ENCODE measurements around the gene CHST8.

CHST8 gene

DNA sequence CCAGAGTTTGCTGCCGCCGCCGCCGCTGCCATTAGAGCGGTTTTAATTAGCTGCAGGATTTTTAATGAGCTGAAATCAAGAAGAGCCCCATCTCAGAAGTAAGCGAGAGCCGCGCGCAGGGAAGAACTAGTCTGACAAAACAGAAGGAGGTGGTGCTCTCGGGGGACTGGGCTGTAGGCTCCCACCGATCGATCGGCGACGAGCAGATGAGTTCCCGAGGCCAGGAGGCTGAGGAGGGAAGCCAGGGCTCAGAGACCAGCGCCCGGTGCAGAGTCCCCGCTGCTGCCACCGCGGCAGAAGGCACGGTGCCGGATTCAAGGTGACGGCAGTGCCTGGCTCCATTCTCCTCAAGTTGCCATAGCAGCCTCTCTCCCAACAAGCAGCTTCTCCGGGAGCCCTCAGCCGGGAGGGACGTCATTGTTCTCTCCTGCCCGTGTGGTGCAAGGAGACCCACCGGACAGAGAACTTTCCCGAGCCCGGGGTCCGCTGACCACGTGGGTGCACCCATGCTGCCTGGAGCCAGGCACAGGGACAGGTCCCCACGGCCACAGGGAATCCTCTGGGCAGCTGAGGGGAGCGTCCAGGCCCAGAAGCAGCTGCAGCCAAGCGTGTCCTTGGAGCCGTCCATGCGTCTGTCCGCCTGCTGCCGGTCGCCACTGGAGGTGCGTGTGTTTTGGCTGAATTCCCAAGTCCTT lies 62.9 kb downstream of the CHST8 start:
- H3K4me3 ChIP-seq: no peak overlapping the region
- no peaks in the 10 kb centered on the region for H3K9me3 ChIP-seq (ENCODE audit: low read depth, low read length)
- H3K27ac ChIP-seq: no peak overlapping the region
- no peak overlapping the region for H3K9ac ChIP-seq (ENCODE audit: insufficient read length)
- DNase-seq (ENCODE audit: low read depth, low spot score): no peak
- H3K36me3 ChIP-seq (ENCODE audit: insufficient read depth, low read length): no peaks in the 10 kb centered on the region
- TF ChIP-seq FOXP2 (optimal IDR thresholded peaks at IDR 0.05; ENCODE audit: control extremely low read depth, extremely low read length, insufficient read depth): no peak
- TF ChIP-seq POLR2AphosphoS5 (IDR thresholded peaks at IDR 0.05; ENCODE audit: borderline replicate concordance, low read depth, low read length): no peak
- no peak for TF ChIP-seq EZH2 (IDR thresholded peaks at IDR 0.05)

DNA sequence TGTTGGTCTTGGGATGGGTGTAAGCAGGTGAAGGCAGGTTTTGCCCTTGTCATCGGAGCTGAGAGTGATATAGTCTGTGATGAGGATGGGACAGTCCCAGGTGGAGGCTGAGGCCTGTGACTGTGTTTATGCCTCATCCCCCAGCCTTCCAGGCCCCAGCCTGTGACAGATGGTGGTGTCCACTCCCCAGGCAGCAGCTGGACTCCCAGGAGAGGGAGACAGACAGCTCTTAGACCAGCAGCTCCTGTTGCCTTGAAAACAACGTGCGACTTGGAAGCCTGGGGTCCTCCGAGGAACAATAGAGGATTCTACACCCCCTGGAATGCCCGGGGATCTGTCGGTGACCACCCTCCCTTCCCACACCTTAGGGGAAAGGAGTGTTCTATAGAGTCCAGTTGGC lies 63.8 kb downstream of the CHST8 start:
- TF ChIP-seq POLR2AphosphoS5 (IDR thresholded peaks at IDR 0.05; ENCODE audit: borderline replicate concordance, low read depth, low read length) (no peak), EZH2 (IDR thresholded peaks at IDR 0.05) (no peak), FOXP2 (optimal IDR thresholded peaks at IDR 0.05; ENCODE audit: control extremely low read depth, extremely low read length, insufficient read depth) (no peak)
- Histone ChIP-seq H3K9me3 (ENCODE audit: low read depth, low read length) (no peaks in the 10 kb centered on the region), H3K36me3 (ENCODE audit: insufficient read depth, low read length) (no peaks in the 10 kb centered on the region), H3K9ac (ENCODE audit: insufficient read length) (no peak overlapping the region), H3K27ac (no peak overlapping the region), H3K4me3 (no peak overlapping the region)
- DNase-seq (ENCODE audit: low read depth, low spot score): no peak

DNA sequence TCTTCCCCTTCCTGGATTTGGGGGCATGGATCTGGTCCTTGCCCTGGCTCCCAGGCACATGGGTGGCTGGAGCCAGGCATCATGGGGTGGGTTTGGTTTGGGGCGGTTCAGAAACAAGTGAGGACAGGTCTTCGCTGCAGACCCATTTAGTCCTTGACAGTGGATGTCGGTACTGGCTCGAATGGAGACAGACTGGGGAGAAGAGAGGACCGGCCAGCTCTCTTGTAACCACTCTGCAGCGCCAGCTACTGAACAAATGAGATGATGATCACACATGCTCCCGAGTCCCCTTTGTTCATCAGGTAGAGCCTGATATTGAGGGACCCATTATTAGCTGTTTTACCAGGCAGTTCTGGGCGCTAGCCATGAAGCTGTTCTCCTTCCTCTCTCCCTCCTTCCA lies 64.5 kb downstream of the CHST8 start:
- no peak for DNase-seq (ENCODE audit: low read depth, low spot score)
- Histone ChIP-seq H3K36me3 (ENCODE audit: insufficient read depth, low read length) (no peaks in the 10 kb centered on the region), H3K27ac (no peak overlapping the region), H3K9ac (ENCODE audit: insufficient read length) (no peak overlapping the region), H3K4me3 (no peak overlapping the region), H3K9me3 (ENCODE audit: low read depth, low read length) (no peaks in the 10 kb centered on the region)
- TF ChIP-seq EZH2 (IDR thresholded peaks at IDR 0.05) (no peak), POLR2AphosphoS5 (IDR thresholded peaks at IDR 0.05; ENCODE audit: borderline replicate concordance, low read depth, low read length) (no peak), FOXP2 (optimal IDR thresholded peaks at IDR 0.05; ENCODE audit: control extremely low read depth, extremely low read length, insufficient read depth) (no peak)

DNA sequence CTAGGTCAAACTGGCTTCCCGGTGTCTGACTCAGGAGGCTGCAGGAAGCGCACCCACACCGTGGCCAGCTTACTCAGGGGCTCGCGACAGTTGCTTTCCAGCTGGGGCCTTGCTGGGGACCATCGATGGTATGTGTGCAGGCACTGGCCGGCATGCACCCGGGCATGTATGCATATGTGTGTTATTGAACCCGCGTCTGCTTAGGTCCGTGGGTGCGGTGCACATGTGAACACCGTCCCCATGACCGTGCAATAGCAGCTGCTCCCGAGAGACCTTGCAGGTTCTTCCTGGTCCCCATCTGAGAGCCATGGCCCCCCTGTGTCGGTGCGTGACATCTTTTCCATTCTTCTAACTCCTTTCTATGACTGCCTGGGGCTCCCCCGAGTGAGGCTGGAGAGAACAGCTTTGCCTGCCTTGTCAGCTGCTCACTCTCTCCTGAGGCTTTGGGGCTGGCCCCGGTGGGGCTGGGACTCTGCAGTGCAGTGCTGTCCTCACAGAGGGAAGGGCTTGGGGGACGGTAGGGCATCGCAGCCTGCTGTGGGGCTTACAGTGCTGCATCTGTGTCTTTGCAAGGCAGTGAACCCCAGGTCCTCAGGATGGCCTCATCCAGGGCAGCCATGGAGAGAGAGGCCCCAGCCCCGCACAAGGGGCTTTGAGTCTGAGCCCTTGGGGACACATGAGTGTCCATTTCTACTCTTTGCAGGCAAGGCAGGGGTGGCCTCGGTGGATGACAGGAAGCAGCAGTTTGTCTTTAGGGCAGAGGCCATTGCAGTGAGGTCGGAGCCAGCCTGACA lies 65.1 kb downstream of the CHST8 start:
- Histone ChIP-seq H3K27ac (no peak overlapping the region), H3K4me3 (no peak overlapping the region), H3K9me3 (ENCODE audit: low read depth, low read length) (no peaks in the 10 kb centered on the region), H3K9ac (ENCODE audit: insufficient read length) (no peak overlapping the region), H3K36me3 (ENCODE audit: insufficient read depth, low read length) (no peaks in the 10 kb centered on the region)
- DNase-seq (ENCODE audit: low read depth, low spot score): no peak
- TF ChIP-seq POLR2AphosphoS5 (IDR thresholded peaks at IDR 0.05; ENCODE audit: borderline replicate concordance, low read depth, low read length) (no peak), EZH2 (IDR thresholded peaks at IDR 0.05) (no peak), FOXP2 (optimal IDR thresholded peaks at IDR 0.05; ENCODE audit: control extremely low read depth, extremely low read length, insufficient read depth) (no peak)

DNA sequence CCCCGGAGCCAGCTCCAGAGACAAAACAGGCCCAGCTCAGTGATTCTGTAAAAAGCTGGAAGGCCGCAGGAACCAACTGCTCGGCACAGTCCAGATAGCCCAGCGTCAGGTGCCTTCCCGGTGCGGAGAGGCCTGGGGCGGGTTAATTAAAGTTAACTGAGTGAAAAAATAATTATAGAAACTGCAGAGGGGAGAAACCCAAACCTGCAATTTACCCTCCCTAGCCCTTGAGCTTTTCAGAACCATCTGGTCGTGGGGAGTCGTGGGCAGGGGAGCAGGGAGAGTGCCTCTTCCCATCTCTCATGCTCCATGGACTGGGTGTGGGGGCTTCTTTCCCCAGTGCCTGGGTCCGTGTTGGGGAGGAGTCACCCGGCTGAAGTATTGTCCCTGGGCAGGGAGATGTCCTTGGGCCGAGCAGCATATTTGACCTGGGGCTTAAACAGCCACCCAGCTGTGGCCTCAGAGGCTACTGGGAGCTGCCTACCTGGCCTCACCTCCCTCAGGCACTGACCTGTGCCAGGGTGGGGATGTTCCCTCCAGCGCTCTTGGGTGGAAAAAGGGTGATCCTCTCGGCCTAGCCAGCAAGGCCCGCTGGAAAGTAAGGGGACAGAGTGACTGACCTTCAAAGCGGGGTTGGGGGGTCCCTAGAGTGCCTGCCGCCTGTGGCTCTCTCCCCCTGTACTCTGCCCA lies 65.9 kb downstream of the CHST8 start:
- Histone ChIP-seq H3K27ac (no peak overlapping the region), H3K4me3 (no peak overlapping the region), H3K9ac (ENCODE audit: insufficient read length) (no peak overlapping the region), H3K9me3 (ENCODE audit: low read depth, low read length) (no peaks in the 10 kb centered on the region), H3K36me3 (ENCODE audit: insufficient read depth, low read length) (no peaks in the 10 kb centered on the region)
- no peak for TF ChIP-seq EZH2 (IDR thresholded peaks at IDR 0.05)
- TF ChIP-seq POLR2AphosphoS5 (IDR thresholded peaks at IDR 0.05; ENCODE audit: borderline replicate concordance, low read depth, low read length): no peak
- TF ChIP-seq FOXP2 (optimal IDR thresholded peaks at IDR 0.05; ENCODE audit: control extremely low read depth, extremely low read length, insufficient read depth): no peak
- DNase-seq (ENCODE audit: low read depth, low spot score): no peak

DNA sequence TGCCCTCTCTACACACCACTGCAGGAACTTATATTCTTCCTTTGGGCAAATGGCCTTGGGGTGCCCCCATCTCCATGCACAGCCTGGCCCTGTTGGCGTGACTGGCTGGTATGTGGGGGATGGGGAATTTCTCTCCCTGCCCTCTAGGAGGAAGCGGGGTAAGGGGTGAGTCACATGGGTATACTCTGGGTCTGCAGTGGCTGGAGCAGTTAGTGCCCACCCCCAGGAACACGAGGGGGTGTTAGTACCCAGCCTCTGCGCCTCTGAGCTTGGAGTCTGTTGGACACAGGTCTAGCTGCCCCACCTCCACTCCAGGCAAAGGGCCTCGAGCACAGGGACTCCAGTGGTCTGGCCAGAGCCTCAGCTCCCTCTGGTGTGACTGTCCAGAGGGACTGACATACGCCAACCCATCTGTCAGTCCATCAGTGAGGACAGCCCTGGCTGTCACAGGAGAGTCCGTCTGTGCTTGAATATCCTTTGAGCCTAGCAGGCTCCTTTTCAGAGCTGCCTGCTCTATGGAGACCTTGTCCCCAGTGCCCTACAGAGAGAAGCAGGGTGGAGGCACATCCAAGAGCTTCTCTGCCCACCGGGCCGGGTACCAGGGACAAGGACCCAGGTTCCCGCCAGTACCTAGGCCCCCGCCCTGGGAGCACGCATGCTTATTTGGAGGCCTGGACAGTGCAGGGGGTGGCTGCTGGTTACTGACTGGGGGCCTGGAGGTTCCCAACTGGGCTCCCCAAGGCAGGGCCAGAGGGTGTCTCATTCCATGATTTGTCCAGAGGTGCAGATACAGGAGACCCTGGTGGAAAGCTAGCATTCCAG lies 66.6 kb downstream of the CHST8 start:
- Histone ChIP-seq H3K9me3 (ENCODE audit: low read depth, low read length) (no peaks in the 10 kb centered on the region), H3K27ac (no peak overlapping the region), H3K4me3 (no peak overlapping the region), H3K9ac (ENCODE audit: insufficient read length) (no peak overlapping the region), H3K36me3 (ENCODE audit: insufficient read depth, low read length) (no peaks in the 10 kb centered on the region)
- TF ChIP-seq POLR2AphosphoS5 (IDR thresholded peaks at IDR 0.05; ENCODE audit: borderline replicate concordance, low read depth, low read length): no peak
- TF ChIP-seq FOXP2 (optimal IDR thresholded peaks at IDR 0.05; ENCODE audit: control extremely low read depth, extremely low read length, insufficient read depth): no peak
- no peak for TF ChIP-seq EZH2 (IDR thresholded peaks at IDR 0.05)
- no peak for DNase-seq (ENCODE audit: low read depth, low spot score)

DNA sequence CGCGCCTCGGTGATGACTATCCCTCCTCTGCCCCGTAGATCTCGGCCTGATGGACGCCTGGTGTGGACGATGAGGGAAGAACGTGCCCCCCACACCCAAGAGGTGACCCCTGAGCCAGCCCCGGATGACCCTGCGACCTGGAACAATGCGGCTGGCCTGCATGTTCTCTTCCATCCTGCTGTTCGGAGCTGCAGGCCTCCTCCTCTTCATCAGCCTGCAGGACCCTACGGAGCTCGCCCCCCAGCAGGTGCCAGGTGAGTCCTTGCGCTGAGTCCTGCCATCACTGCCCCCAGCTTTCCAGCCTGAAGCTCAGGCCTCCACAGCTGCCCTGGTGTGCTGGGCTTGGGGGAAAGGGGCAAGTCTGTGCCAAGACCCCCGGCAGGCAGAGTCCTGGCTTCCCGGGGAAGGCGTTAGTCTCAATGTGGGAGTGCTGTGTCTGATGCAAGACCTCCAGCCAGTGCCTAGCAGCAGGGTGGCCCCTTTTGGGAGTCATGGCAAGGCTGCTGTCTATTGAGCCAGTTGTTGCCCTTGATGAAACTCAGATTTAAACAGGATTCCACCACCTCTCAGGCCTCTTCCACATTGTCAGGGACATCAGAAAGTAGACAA lies 67.5 kb downstream of the CHST8 start:
- no peak for TF ChIP-seq FOXP2 (optimal IDR thresholded peaks at IDR 0.05; ENCODE audit: control extremely low read depth, extremely low read length, insufficient read depth)
- no peak for TF ChIP-seq POLR2AphosphoS5 (IDR thresholded peaks at IDR 0.05; ENCODE audit: borderline replicate concordance, low read depth, low read length)
- TF ChIP-seq EZH2 (IDR thresholded peaks at IDR 0.05): no peak
- Histone ChIP-seq H3K4me3 (no peak overlapping the region), H3K9ac (ENCODE audit: insufficient read length) (no peak overlapping the region), H3K36me3 (ENCODE audit: insufficient read depth, low read length) (no peaks in the 10 kb centered on the region), H3K9me3 (ENCODE audit: low read depth, low read length) (no peaks in the 10 kb centered on the region), H3K27ac (no peak overlapping the region)
- no peak for DNase-seq (ENCODE audit: low read depth, low spot score)
